IMR-90 (cell line): ENCODE results near the gene KRTAP5-4. TPM values are rescaled to one million over a fixed set of nuclear protein-coding genes. Genes with fewer than 3 reads are reported as not detected.

Experiments
- ATAC-seq: fragments of 200-7000 bp; cut with Tn5 transposase; 2 replicates; pipeline ENCODE4 v1.9.1; 2020; ENCODE audit warnings: low read depth, mild to moderate bottlenecking, moderate library complexity
- BruUV-seq: library from RNA; stranded (reverse); fragments of 400-500 nt; replicated peaks from 2 replicates; lab custom pipeline; 2021; lab: Mats Ljungman, UMichigan
- CTCF ChIA-PET: fragments of 300-600 bp; formaldehyde crosslinking; extraction: SDS; loops from one replicate; lab custom pipeline; 2021; ENCODE audit warnings: antibody characterized with exemption; lab: Yijun Ruan, JAX
- POLR2A ChIA-PET: fragments of 300-600 bp; sonication (Branson Sonifier 250); formaldehyde crosslinking; loops from one replicate; lab custom pipeline; 2022; ENCODE audit warnings: antibody characterized with exemption; ENCODE audit not compliant: unreplicated experiment; lab: Charles Lee
- DNase-seq: peaks from one replicate; pipeline ENCODE4 v3.0.0; 2013
- H2AFZ ChIP-seq: replicated peaks from 2 replicates; pipeline ENCODE3; 2013; ENCODE audit warnings: low read length, mild to moderate bottlenecking; ENCODE audit not compliant: poor library complexity
- H2AK5ac ChIP-seq: 2 replicates; pipeline ENCODE4 v1.6.1; 2013; ENCODE audit warnings: low read depth, low read length, inconsistent platforms
- H2AK9ac ChIP-seq: replicated peaks from 2 replicates; pipeline ENCODE3; 2013; ENCODE audit warnings: mild to moderate bottlenecking, low read depth, low read length, moderate library complexity; ENCODE audit not compliant: poor library complexity
- H2BK120ac ChIP-seq: 2 replicates; pipeline ENCODE4 v1.6.1; 2013; ENCODE audit warnings: low read depth, low read length, inconsistent platforms
- H2BK15ac ChIP-seq: 3 replicates; pipeline ENCODE4 v1.6.1; 2013; ENCODE audit warnings: low read depth, low read length, inconsistent platforms
- H2BK20ac ChIP-seq: 2 replicates; pipeline ENCODE4 v1.6.1; 2013; ENCODE audit warnings: low read depth, mild to moderate bottlenecking, inconsistent platforms, low read length, moderate library complexity
- H2BK5ac ChIP-seq: 2 replicates; pipeline ENCODE4 v1.6.1; 2013; ENCODE audit warnings: mild to moderate bottlenecking, low read depth, low read length, inconsistent platforms; ENCODE audit not compliant: poor library complexity, severe bottlenecking
- H3K14ac ChIP-seq: replicated peaks from 2 replicates; pipeline ENCODE4 v1.6.1; 2013; ENCODE audit warnings: low read depth, low read length, inconsistent platforms
- H3K18ac ChIP-seq: 2 replicates; pipeline ENCODE4 v1.6.1; 2013; ENCODE audit warnings: low read depth, low read length, control low read depth
- H3K23ac ChIP-seq: 2 replicates; pipeline ENCODE4 v1.6.1; 2013; ENCODE audit warnings: low read depth, low read length, inconsistent platforms
- H3K27ac ChIP-seq: 2 replicates; pipeline ENCODE4 v1.5.1; 2013; ENCODE audit warnings: mild to moderate bottlenecking, control low read depth, low read length; ENCODE audit not compliant: insufficient read depth
- H3K27me3 ChIP-seq: 2 replicates; pipeline ENCODE4 v1.6.1; 2013; ENCODE audit warnings: low read length; ENCODE audit not compliant: control insufficient read depth, insufficient read depth
- H3K36me3 ChIP-seq: 2 replicates; pipeline ENCODE4 v1.6.1; 2013; ENCODE audit warnings: low read length, mixed read lengths; ENCODE audit not compliant: control insufficient read depth, insufficient read depth
- H3K4ac ChIP-seq: 2 replicates; pipeline ENCODE4 v1.6.1; 2013; ENCODE audit warnings: low read depth, low read length, inconsistent platforms
- H3K4me1 ChIP-seq: 2 replicates; pipeline ENCODE4 v1.6.1; 2013; ENCODE audit warnings: low read length, mixed read lengths; ENCODE audit not compliant: control insufficient read depth, insufficient read depth
- H3K4me2 ChIP-seq: 2 replicates; pipeline ENCODE4 v1.6.1; 2013; ENCODE audit warnings: low read depth, mild to moderate bottlenecking, control low read depth, low read length, moderate library complexity
- H3K4me3 ChIP-seq: 2 replicates; pipeline ENCODE4 v1.5.1; 2013; ENCODE audit warnings: low read depth, mild to moderate bottlenecking, control low read depth, low read length, moderate library complexity; ENCODE audit not compliant: insufficient read depth
- H3K56ac ChIP-seq: 2 replicates; pipeline ENCODE4 v1.6.1; 2013; ENCODE audit warnings: low read length, inconsistent platforms; ENCODE audit not compliant: insufficient read depth; ENCODE audit errors: extremely low read depth
- H3K79me1 ChIP-seq, 2 experiments: 2 replicates each; pipeline ENCODE4 v1.6.1; 2013; ENCODE audit warnings: low read length in 2 of 2, inconsistent platforms in 1 of 2, low read depth in 1 of 2
- H3K9ac ChIP-seq: 2 replicates; pipeline ENCODE4 v1.6.1; 2013; ENCODE audit warnings: low read depth, low read length, control low read depth
- H3K9me1 ChIP-seq: 2 replicates; pipeline ENCODE4 v1.6.1; 2013; ENCODE audit warnings: low read length, inconsistent platforms; ENCODE audit not compliant: insufficient read depth
- H3K9me3 ChIP-seq: 2 replicates; pipeline ENCODE4 v1.6.1; 2013; ENCODE audit warnings: low read length; ENCODE audit not compliant: control insufficient read depth, insufficient read depth
- H4K20me1 ChIP-seq: 2 replicates; pipeline ENCODE4 v1.6.1; 2013; ENCODE audit warnings: low read length, inconsistent platforms; ENCODE audit not compliant: insufficient read depth
- H4K5ac ChIP-seq: 2 replicates; pipeline ENCODE4 v1.6.1; 2013; ENCODE audit warnings: mild to moderate bottlenecking, low read depth, low read length, control low read depth
- H4K8ac ChIP-seq, 2 experiments: 2 replicates each; pipeline ENCODE4 v1.6.1; 2013; ENCODE audit warnings: low read depth in 2 of 2, low read length in 2 of 2, control low read depth in 1 of 2, inconsistent platforms in 1 of 2
- H4K91ac ChIP-seq: 2 replicates; pipeline ENCODE4 v1.6.1; 2013; ENCODE audit warnings: low read depth, low read length, inconsistent platforms; ENCODE audit not compliant: insufficient read depth
- BHLHE40 ChIP-seq: fragments of 150-350 bp; IDR thresholded peaks from 2 replicates; pipeline ENCODE4 v1.6.1; 2016; ENCODE audit warnings: mild to moderate bottlenecking, low read depth, low read length
- ELK1 ChIP-seq: fragments of 150-350 bp; IDR thresholded peaks from 2 replicates; pipeline ENCODE4 v1.6.1; 2016; ENCODE audit warnings: low read depth, mild to moderate bottlenecking, low read length, moderate library complexity, borderline replicate concordance
- MAFK ChIP-seq: IDR thresholded peaks from 2 replicates; pipeline ENCODE4 v1.6.1; 2012; ENCODE audit warnings: low read depth, low read length, improper control_type of control experiment
- MAZ ChIP-seq: IDR thresholded peaks from 2 replicates; pipeline ENCODE4 v1.6.1; 2012; ENCODE audit warnings: low read depth, mild to moderate bottlenecking, low read length, improper control_type of control experiment, moderate library complexity, borderline replicate concordance
- POLR2A ChIP-seq: IDR thresholded peaks from 2 replicates; pipeline ENCODE4 v1.6.1; 2012; ENCODE audit warnings: mild to moderate bottlenecking, low read depth, low read length
- RAD21 ChIP-seq: IDR thresholded peaks from 2 replicates; pipeline ENCODE4 v1.6.1; 2012; ENCODE audit warnings: low read length, improper control_type of control experiment
- RFX5 ChIP-seq: IDR thresholded peaks from 2 replicates; pipeline ENCODE4 v1.8.0; 2012; ENCODE audit warnings: low read depth, mild to moderate bottlenecking, low read length, moderate library complexity
- SMC3 ChIP-seq: fragments of 150-350 bp; IDR thresholded peaks from 2 replicates; pipeline ENCODE4 v1.6.1; 2016; ENCODE audit warnings: low read depth, mild to moderate bottlenecking, antibody characterized with exemption, low read length, moderate library complexity
- WGBS, 2 experiments: methylation state at CpG; one replicate each; pipeline versions ENCODE4 v1.1.5 to v1.1.7; 2013; ENCODE audit warnings: missing lambda C conversion rate in 2 of 2; ENCODE audit not compliant: insufficient read length in 1 of 2; ENCODE audit errors: extremely low coverage in 2 of 2; 5-methylcytosine and 5-hydroxymethylcytosine counted together
- dilution Hi-C: fragments of 300-500 bp; cut with HindIII; formaldehyde crosslinking; loops from one replicate; pipeline ENCODE4 v1.14.3; 2018; ENCODE audit warnings: low sequenced_read_pairs; ENCODE audit not compliant: unreplicated experiment
- in situ Hi-C: fragments of 300-500 bp; cut with MboI; formaldehyde crosslinking; loops from 3 replicates; pipeline ENCODE4 v1.14.3; 2019; ENCODE audit warnings: low sequenced_read_pairs, inconsistent platforms, mixed read lengths
- intact Hi-C: fragments of 100-400 bp; cut with micrococcal nuclease; formaldehyde crosslinking; loops from 2 replicates; pipeline ENCODE4 v1.10.0; 2022
- polyA plus RNA-seq, 3 experiments: library from polyadenylated mRNA; depleted of rRNA; stranded (reverse); fragments of >200 nt; gene quantifications; 2 replicates each; pipeline ENCODE4 v1.2.3, GENCODE V29; 2012; ENCODE audit warnings: low replicate concordance in 1 of 3
- total RNA-seq: library from RNA; depleted of rRNA; stranded (reverse); fragments of >200 nt; gene quantifications from 2 replicates; pipeline ENCODE4 v1.2.3, GENCODE V29; 2012

KRTAP5-4 gene
- total and polyA plus RNA-seq, 2 of the 4 experiments (the other 2 are of a cell fraction), result not detected

DNA sequence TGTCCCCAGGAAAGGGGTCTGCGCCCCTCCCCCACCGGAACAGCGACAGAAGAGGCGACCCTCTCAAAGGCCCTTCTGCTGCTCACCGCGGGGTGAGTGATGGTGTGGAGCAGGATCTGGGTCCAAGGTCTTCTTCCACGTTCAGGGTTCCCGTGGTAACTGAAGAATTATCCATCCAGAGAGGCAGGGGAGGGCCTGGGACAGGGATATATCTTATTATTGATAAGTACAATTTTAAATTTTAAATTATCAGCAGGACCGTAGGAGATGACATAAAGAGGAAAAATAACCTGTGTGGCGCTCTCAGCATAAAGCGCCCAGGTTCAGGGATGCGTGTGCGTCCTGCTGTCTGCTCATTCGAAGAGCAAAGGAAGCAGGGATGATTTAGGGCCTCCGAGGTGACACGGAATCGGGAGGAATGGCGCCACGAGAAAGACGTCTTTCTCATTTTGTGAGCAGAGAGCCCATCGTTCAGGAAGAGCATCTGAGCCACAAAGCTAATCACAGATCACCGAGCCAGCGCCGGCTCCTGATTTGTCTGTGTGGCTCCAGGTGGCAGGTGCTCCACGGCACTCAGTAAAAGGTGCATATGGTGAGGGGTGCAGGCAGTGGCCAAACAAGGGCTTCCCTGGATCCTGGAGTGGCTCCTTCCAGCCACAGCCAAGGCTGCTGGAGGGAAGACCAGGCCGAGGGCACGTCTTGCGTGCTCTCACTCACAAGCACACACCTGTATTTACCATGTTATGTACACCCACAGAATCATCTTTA lies 26.9 kb upstream of the KRTAP5-4 start:
- Histone ChIP-seq H2BK5ac (no peak overlapping the region), H2AFZ (no peak overlapping the region), H3K9ac (no peak overlapping the region), H4K91ac (no peak overlapping the region), H3K14ac (no peak overlapping the region), H3K36me3 (no peaks in the 10 kb centered on the region), H3K9me1 (no peaks in the 10 kb centered on the region), H3K9me3 (no peaks in the 10 kb centered on the region), H3K79me1 (no peaks in the 10 kb centered on the region), H2BK120ac (no peak overlapping the region), H3K4me2 (no peak overlapping the region), H2AK9ac (no peak overlapping the region), H4K8ac (no peak overlapping the region), H3K4ac (no peak overlapping the region), H3K27me3 (peaks cover 38% of the 10 kb centered on the region), H3K18ac (no peak overlapping the region), H3K4me3 (no peak overlapping the region), H2BK15ac (no peak overlapping the region), H3K27ac (no peak overlapping the region), H4K20me1 (no peaks in the 10 kb centered on the region), H3K23ac (no peak overlapping the region), H4K5ac (no peak overlapping the region), H2BK20ac (no peak overlapping the region), H3K56ac (no peak overlapping the region), H2AK5ac (no peak overlapping the region), H3K4me1 (no peaks in the 10 kb centered on the region)
- dilution Hi-C loops, result no loop called here
- CTCF ChIA-PET, result no interaction called here
- DNase-seq (no peak), ATAC-seq (no peak)
- in situ Hi-C loops, result no loop called here
- 82% methylated on average over 15 of the region's 28 CpGs; no CpG with 5 or more reads in 1 of the 2 experiments for WGBS, 2 experiments
- TF ChIP-seq BHLHE40, result no peak
- no peak for TF ChIP-seq RAD21
- TF ChIP-seq POLR2A, result no peak
- no peak for TF ChIP-seq SMC3
- TF ChIP-seq MAFK, result no peak
- no peak for TF ChIP-seq MAZ
- no peak for TF ChIP-seq ELK1
- TF ChIP-seq RFX5, result no peak
- no TSS peak for BruUV-seq
- intact Hi-C loops, result no loop called here
- POLR2A ChIA-PET, result no interaction called here
